ENCODE measurements around the gene MFSD11.
"Not testable (repeated sequence)": the region's sequence is repeated elsewhere in the genome, so short reads cannot be mapped to it uniquely, and the experiment has no call there.

The MFSD11 gene

GRCh38 chr17:76726776-76727718 lies 10.9 kb upstream of the MFSD11 start, which contains the start of gene METTL23:
Gene METTL23, plus strand, starts transcription at chr17:76726839. Its CDS starts 2,872 bp downstream, at chr17:76729711.
- Histone ChIP-seq H3K9me3 (ENCODE audit: control insufficient read depth, low read length) (no peaks in the 10 kb centered on the region), H3K4me1 (ENCODE audit: control insufficient read depth, insufficient read depth, low read length) (peaks cover 5% of the 10 kb centered on the region), H3K27me3 (ENCODE audit: control insufficient read depth, insufficient read depth, low read length, poor library complexity, severe bottlenecking) (no peaks in the 10 kb centered on the region), H3K4me3 (ENCODE audit: insufficient read depth, low read depth, low read length) (peak within 1 kb of the TSS; percentile 77), H3K36me3 (ENCODE audit: control insufficient read depth, insufficient read depth, low read length) (peaks cover 13% of the 10 kb centered on the region), H3K27ac (ENCODE audit: insufficient read depth, low read depth, low read length, poor library complexity, severe bottlenecking) (peak within 1 kb of the TSS; percentile 98)
- WGBS, 2 experiments, result 4% methylated on average over 71 of the region's 71 CpGs

- Histone ChIP-seq H3K4me3 (ENCODE audit: insufficient read depth, low read depth, low read length) (peak overlapping the region; percentile 77), H3K27ac (ENCODE audit: insufficient read depth, low read depth, low read length, poor library complexity, severe bottlenecking) (no peak overlapping the region), H3K9me3 (ENCODE audit: control insufficient read depth, low read length) (no peaks in the 10 kb centered on the region), H3K36me3 (ENCODE audit: control insufficient read depth, insufficient read depth, low read length) (peaks cover 19% of the 10 kb centered on the region), H3K4me1 (ENCODE audit: control insufficient read depth, insufficient read depth, low read length) (peaks cover 5% of the 10 kb centered on the region), H3K27me3 (ENCODE audit: control insufficient read depth, insufficient read depth, low read length, poor library complexity, severe bottlenecking) (no peaks in the 10 kb centered on the region)
- 87 to 90% methylated on average over 18 of the region's 18 CpGs for WGBS, 2 experiments
Observed at GRCh38 chr17:76727745-76728456, 10.0 kb upstream of the MFSD11 start.

- not testable (repeated sequence) for H3K4me3 ChIP-seq (ENCODE audit: insufficient read depth, low read depth, low read length); H3K27ac ChIP-seq (ENCODE audit: insufficient read depth, low read depth, low read length, poor library complexity, severe bottlenecking); H3K9me3 ChIP-seq (ENCODE audit: control insufficient read depth, low read length); H3K27me3 ChIP-seq (ENCODE audit: control insufficient read depth, insufficient read depth, low read length, poor library complexity, severe bottlenecking)
- 91 to 95% methylated on average over 13 of the region's 13 CpGs for WGBS, 2 experiments
- H3K36me3 ChIP-seq (ENCODE audit: control insufficient read depth, insufficient read depth, low read length), result peaks cover 34% of the 10 kb centered on the region
- peaks cover 16% of the 10 kb centered on the region for H3K4me1 ChIP-seq (ENCODE audit: control insufficient read depth, insufficient read depth, low read length)
Observed at GRCh38 chr17:76731800-76732733, 5.9 kb upstream of the MFSD11 start.

GRCh38 chr17:76732734-76733617 lies 4.9 kb upstream of the MFSD11 start:
- no peak overlapping the region for H3K4me3 ChIP-seq (ENCODE audit: insufficient read depth, low read depth, low read length)
- H3K27me3 ChIP-seq (ENCODE audit: control insufficient read depth, insufficient read depth, low read length, poor library complexity, severe bottlenecking), result no peaks in the 10 kb centered on the region
- no peak overlapping the region for H3K27ac ChIP-seq (ENCODE audit: insufficient read depth, low read depth, low read length, poor library complexity, severe bottlenecking)
- H3K9me3 ChIP-seq (ENCODE audit: control insufficient read depth, low read length), result no peaks in the 10 kb centered on the region
- peaks cover 34% of the 10 kb centered on the region for H3K36me3 ChIP-seq (ENCODE audit: control insufficient read depth, insufficient read depth, low read length)
- H3K4me1 ChIP-seq (ENCODE audit: control insufficient read depth, insufficient read depth, low read length), result peaks cover 16% of the 10 kb centered on the region
- WGBS, 2 experiments, result 96 to 98% methylated on average over 2 of the region's 3 CpGs

- Histone ChIP-seq H3K36me3 (ENCODE audit: control insufficient read depth, insufficient read depth, low read length) (peaks cover 34% of the 10 kb centered on the region), H3K4me3 (ENCODE audit: insufficient read depth, low read depth, low read length) (no peak overlapping the region), H3K9me3 (ENCODE audit: control insufficient read depth, low read length) (no peaks in the 10 kb centered on the region), H3K27ac (ENCODE audit: insufficient read depth, low read depth, low read length, poor library complexity, severe bottlenecking) (no peak overlapping the region), H3K4me1 (ENCODE audit: control insufficient read depth, insufficient read depth, low read length) (peaks cover 16% of the 10 kb centered on the region), H3K27me3 (ENCODE audit: control insufficient read depth, insufficient read depth, low read length, poor library complexity, severe bottlenecking) (no peaks in the 10 kb centered on the region)
- WGBS, 2 experiments, result 100% methylated on average over 1 of the region's 1 CpG; no CpG with 5 or more reads in 1 of the 2 experiments
Observed at GRCh38 chr17:76733618-76733957, 4.3 kb upstream of the MFSD11 start.

GRCh38 chr17:76734080-76734840 lies 3.7 kb upstream of the MFSD11 start:
- Histone ChIP-seq H3K4me3 (ENCODE audit: insufficient read depth, low read depth, low read length) (peak overlapping the region; percentile 98), H3K36me3 (ENCODE audit: control insufficient read depth, insufficient read depth, low read length) (peaks cover 34% of the 10 kb centered on the region), H3K4me1 (ENCODE audit: control insufficient read depth, insufficient read depth, low read length) (peaks cover 21% of the 10 kb centered on the region), H3K27ac (ENCODE audit: insufficient read depth, low read depth, low read length, poor library complexity, severe bottlenecking) (no peak overlapping the region), H3K27me3 (ENCODE audit: control insufficient read depth, insufficient read depth, low read length, poor library complexity, severe bottlenecking) (no peaks in the 10 kb centered on the region), H3K9me3 (ENCODE audit: control insufficient read depth, low read length) (no peaks in the 10 kb centered on the region)
- WGBS, 2 experiments, result 79 to 80% methylated on average over 5 to 7 of the region's 8 CpGs

- H3K4me3 ChIP-seq (ENCODE audit: insufficient read depth, low read depth, low read length), result peak overlapping the region; percentile 98
- 30 to 53% methylated on average over 4 to 5 of the region's 5 CpGs for WGBS, 2 experiments
- peaks cover 34% of the 10 kb centered on the region for H3K36me3 ChIP-seq (ENCODE audit: control insufficient read depth, insufficient read depth, low read length)
- H3K9me3 ChIP-seq (ENCODE audit: control insufficient read depth, low read length), result no peaks in the 10 kb centered on the region
- no peaks in the 10 kb centered on the region for H3K27me3 ChIP-seq (ENCODE audit: control insufficient read depth, insufficient read depth, low read length, poor library complexity, severe bottlenecking)
- peaks cover 21% of the 10 kb centered on the region for H3K4me1 ChIP-seq (ENCODE audit: control insufficient read depth, insufficient read depth, low read length)
- H3K27ac ChIP-seq (ENCODE audit: insufficient read depth, low read depth, low read length, poor library complexity, severe bottlenecking), result no peak overlapping the region
Observed at GRCh38 chr17:76735006-76735405, 2.9 kb upstream of the MFSD11 start.

- Histone ChIP-seq H3K4me3 (ENCODE audit: insufficient read depth, low read depth, low read length) (peak overlapping the region; percentile 98), H3K27ac (ENCODE audit: insufficient read depth, low read depth, low read length, poor library complexity, severe bottlenecking) (peak overlapping the region; percentile 94), H3K4me1 (ENCODE audit: control insufficient read depth, insufficient read depth, low read length) (peaks cover 21% of the 10 kb centered on the region), H3K9me3 (ENCODE audit: control insufficient read depth, low read length) (no peaks in the 10 kb centered on the region), H3K36me3 (ENCODE audit: control insufficient read depth, insufficient read depth, low read length) (peaks cover 34% of the 10 kb centered on the region), H3K27me3 (ENCODE audit: control insufficient read depth, insufficient read depth, low read length, poor library complexity, severe bottlenecking) (no peaks in the 10 kb centered on the region)
- WGBS, 2 experiments, result 1% methylated on average over 20 of the region's 20 CpGs
Observed at GRCh38 chr17:76735586-76736348, 2.2 kb upstream of the MFSD11 start.

Measured in ectodermal cell (in vitro differentiated cells).